Fibroblast of mammary gland (primary cell): ENCODE data around the gene SPATS2L.

Experiments
- DNase-seq: peaks from one replicate; pipeline ENCODE4 v3.0.0-alpha.2; 2010; ENCODE audit warnings: low read depth
- H3K4me3 ChIP-seq: 2 replicates; pipeline ENCODE4 v1.5.1; 2011; ENCODE audit warnings: low read depth, mild to moderate bottlenecking, low read length, moderate library complexity; ENCODE audit not compliant: control insufficient read depth
- CTCF ChIP-seq: conservative IDR thresholded peaks from 2 replicates; pipeline ENCODE4 v1.5.1; 2011; ENCODE audit warnings: low read depth, low read length, inconsistent platforms; ENCODE audit not compliant: control insufficient read depth, insufficient read depth

SPATS2L gene

GRCh38 chr2:200306196-200306930, at the start of gene SPATS2L:
SPATS2L (plus strand) TSS chr2:200306693; CDS start chr2:200389245, 82,552 bp downstream.
- peak; percentile 71 for DNase-seq
- TF ChIP-seq CTCF: no peak
- peak within 1 kb of the TSS; percentile 77 for H3K4me3 ChIP-seq

GRCh38 chr2:200257570-200257969, 48.9 kb upstream of the SPATS2L start:
- no peak overlapping the region for H3K4me3 ChIP-seq
- TF ChIP-seq CTCF: no peak
- no peak for DNase-seq

GRCh38 chr2:200258081-200258480, 48.4 kb upstream of the SPATS2L start:
- DNase-seq: no peak

GRCh38 chr2:200258881-200259576, 47.5 kb upstream of the SPATS2L start:
- peak; percentile 20 for DNase-seq
- no peak overlapping the region for H3K4me3 ChIP-seq
- no peak for TF ChIP-seq CTCF

More at GRCh38 chr2:200258081-200258480, 48.4 kb upstream of the SPATS2L start:
- no peak for TF ChIP-seq CTCF
- no peak overlapping the region for H3K4me3 ChIP-seq

GRCh38 chr2:200259577-200259957, 46.9 kb upstream of the SPATS2L start:
- no peak for DNase-seq
- no peak overlapping the region for H3K4me3 ChIP-seq
- TF ChIP-seq CTCF: no peak

- no peak overlapping the region for H3K4me3 ChIP-seq
- no peak for DNase-seq
- no peak for TF ChIP-seq CTCF
Measured at GRCh38 chr2:200262047-200262446, 44.4 kb upstream of the SPATS2L start.

- no peak for TF ChIP-seq CTCF
Measured at GRCh38 chr2:200263279-200263678, 43.2 kb upstream of the SPATS2L start.

More at GRCh38 chr2:200263279-200263678, 43.2 kb upstream of the SPATS2L start:
- no peak for DNase-seq
- no peak overlapping the region for H3K4me3 ChIP-seq
